IPS-11a (cell line): ENCODE measurements around the gene LILRB2.
"Not testable (repeated sequence)": the region's sequence is repeated elsewhere in the genome, so short reads cannot be mapped to it uniquely, and the experiment has no call there.

Experiments used
- H3K4me3 ChIP-seq: one replicate; pipeline ENCODE4 v1.5.1; 2013; ENCODE audit warnings: low read depth, low read length, control low read depth

The LILRB2 gene

DNA sequence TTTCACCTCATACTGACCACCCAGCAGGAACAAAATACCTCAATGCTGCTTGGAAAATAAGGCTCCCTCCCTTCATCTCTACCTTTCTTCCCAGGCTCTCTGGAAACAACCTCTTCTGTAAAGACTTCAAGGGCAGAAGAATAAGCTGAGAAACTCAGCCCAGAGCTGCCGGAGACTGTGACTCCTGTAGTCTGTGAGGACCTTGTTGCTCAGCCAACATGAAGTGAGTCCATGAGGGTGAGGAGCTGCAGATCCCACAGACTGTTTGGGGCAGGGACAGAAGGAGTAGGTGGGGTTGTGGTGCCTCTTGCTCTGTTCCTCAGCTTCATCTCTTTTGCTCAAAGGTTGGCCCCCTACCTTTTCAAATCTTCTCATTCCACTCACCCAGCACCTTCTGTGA lies 24.2 kb upstream of the LILRB2 start:
- no peak overlapping the region for H3K4me3 ChIP-seq

DNA sequence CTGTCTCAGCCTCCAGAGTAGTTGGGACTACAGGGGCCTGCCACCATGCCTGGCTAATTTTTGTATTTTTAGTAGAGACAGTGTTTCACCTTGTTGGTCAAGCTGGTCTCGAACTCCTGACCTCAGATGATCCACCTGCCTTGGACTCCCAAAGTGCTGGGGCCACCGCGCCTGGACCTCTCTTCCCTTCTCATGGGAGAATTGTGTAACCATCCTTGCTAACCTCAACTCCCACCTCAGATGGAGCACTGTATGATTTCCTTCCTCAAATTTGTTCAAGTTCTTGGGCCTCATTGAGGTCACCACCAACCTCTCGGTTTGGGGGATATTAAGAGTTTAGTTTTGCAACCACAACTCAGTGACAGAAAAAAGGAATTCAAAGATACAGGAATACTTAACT lies 21.3 kb upstream of the LILRB2 start:
- H3K4me3 ChIP-seq, result no peak overlapping the region

DNA sequence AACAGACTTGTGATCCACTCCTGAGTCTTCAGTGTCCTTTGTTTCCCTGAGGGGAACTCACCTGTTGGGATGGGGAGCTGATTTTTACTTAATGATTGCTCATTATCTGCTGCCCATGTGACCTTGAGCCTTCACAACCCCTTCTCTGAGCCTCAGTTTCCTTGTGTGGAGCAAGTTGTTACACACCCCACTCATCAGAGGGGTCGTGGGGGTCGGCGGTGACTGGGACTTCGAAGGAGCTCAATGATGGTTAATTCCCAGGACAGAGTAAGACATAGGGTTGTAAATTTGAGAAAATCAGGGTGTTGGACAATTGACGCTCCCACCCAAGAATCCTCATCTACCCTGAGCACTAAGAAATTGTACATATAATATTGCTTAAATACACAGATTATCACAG lies 18.6 kb upstream of the LILRB2 start:
- H3K4me3 ChIP-seq, result no peak overlapping the region

DNA sequence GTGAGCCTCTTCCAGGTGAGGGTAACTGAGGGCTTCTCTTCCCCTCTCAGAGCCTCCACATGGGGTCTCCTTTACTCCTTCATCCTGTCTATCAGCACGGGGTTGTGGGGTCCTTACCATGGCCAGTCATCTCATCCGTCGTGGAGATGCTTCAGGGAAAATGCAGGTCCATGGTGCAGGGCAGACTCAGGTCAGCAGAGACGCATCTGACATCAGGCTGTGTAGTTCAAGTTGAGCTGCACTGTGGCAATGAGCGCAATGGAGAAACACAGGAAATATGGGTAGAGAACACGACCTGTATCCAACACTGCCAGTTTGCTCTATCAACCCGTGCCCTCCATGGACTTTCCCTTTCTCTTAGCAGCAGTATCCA lies 18.2 kb upstream of the LILRB2 start:
- H3K4me3 ChIP-seq, result no peak overlapping the region

DNA sequence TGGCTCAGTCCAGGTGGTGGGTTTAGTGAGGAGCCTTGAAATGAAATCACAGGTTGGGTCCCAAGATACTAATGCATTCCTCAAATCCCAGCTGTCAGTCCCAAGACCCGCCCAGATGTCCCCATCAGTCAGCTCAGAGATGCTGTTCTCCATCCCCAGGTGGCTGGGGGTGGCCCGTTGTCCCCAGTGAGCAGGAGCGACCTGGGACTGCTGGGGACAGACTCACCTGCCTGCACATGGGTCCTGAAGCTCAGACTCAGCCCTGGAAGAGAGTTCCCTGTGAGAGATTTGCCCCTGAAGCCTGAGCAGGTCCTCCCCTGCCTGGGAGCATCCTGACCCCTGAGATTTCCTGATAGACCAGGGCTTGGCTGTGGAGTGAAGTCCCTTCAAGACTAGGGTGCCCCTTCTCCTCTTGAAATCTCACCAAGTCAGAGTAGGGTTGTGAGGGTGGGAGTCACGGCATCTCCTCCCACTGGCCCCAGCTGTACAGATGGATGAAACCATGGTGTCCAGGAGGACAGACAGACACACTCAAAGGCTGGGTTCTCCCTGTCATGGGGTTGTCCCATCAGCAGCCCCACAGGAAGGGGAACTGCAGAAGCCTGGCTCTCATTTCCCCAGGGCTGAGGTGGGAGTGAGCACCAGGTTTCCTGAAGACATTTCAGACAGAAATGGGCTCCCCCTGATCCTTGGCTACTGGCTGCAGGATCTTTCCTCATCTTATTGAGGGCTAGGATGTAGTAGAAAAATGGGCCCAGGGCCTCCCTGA lies 17.6 kb upstream of the LILRB2 start:
- no peak overlapping the region for H3K4me3 ChIP-seq

DNA sequence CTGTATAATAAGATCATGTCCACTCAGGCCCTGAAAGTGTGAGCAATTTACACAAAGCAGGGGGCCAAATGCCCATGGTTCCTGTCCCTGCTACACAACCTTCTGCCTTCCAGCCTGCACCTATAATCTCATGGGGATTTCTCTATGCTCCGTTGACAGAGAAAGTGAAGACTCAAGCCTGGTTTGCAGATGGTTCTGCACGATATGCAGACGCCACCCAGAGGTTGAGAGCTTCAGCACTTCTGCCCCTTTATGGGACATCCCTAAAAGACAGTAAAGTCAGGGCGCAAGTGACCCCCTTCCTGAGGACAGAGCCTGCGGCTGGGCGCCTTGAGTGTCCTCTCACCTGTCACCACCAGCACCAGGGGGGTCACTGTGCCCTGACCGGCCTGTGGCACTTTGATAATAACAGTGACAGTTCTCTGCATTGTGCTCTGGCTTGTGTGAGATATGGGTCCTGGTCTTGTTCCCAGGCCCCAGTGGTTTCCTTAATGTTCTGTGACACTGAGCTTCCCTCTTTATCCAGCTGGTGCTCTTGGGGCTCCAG lies 16.9 kb upstream of the LILRB2 start:
- H3K4me3 ChIP-seq, result no peak overlapping the region

DNA sequence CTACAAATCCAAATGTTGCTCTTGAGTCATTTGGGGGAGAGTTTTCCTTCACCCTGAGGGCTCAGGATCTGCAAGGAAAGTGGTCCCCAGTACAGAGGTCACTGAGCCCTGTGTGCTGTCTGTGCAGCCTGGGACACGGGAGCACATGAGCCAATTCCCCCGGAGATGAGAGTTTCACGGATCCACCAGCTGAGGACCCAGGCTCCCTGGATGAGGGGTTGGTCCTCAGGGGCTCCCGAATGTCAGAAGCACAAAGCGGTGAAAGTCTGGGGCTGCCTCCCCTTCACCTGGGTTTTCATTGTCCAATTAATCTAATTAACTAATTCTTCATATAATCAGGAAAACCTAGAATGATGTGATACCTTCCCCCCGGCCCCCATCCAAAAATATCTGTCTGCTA lies 13.6 kb upstream of the LILRB2 start:
- no peak overlapping the region for H3K4me3 ChIP-seq

DNA sequence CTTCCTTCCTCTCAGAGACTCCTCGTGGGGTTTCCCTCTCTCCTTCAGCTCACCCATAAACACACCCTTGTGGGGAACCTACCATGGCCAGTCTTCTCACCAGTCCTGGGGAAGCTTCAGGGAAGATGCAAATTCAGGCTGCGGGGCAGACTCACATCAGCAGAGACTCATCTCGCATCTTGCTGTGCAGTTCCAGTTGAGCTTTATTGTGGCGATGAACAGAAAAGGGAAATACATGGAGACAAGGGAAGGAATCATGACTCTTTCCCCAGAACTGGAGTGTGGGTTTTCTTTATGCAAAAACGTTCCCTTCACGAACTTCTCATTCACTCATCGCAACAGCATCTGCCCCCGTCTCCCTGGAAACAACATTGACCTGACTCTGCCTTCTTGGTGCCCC lies 8.2 kb upstream of the LILRB2 start:
- not testable (repeated sequence) for H3K4me3 ChIP-seq

DNA sequence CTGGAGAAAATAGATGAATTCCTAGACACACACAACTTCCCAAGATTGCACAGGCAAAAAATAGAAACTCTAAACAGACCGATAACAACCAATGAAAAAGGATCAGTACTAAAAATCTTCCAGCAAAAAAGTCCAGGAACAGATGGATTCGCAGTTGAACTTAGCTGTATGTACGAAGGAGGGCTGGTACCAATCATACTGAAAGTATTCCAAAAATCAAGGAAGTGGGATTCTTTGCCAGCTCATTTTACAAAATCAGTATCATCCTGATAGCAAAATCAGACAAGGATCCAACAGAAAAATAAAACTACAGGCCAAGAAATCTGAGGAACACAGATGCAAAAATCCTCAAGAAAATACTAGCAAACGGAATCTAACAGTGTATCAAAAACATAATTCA lies 6.5 kb upstream of the LILRB2 start:
- no peak overlapping the region for H3K4me3 ChIP-seq

DNA sequence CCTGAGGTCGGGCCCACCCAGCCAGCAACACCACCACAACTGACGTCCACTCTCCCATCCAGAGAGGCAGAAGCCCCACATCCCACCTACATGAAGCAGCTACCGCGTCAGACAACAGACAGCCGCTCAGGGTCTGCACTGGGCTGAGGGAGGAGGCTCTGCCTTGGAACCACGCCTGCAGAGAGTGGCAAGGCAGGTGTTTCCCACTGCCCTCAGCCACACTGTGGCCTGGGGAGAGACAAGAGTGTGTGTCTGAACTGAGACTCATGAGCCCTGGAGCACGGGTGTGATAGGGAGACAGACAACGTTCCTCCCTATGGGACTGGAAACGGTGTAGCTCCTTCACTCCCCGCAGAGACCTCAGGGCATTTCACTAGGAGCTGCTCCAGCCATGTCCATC lies 5.4 kb upstream of the LILRB2 start:
- H3K4me3 ChIP-seq, result not testable (repeated sequence)

DNA sequence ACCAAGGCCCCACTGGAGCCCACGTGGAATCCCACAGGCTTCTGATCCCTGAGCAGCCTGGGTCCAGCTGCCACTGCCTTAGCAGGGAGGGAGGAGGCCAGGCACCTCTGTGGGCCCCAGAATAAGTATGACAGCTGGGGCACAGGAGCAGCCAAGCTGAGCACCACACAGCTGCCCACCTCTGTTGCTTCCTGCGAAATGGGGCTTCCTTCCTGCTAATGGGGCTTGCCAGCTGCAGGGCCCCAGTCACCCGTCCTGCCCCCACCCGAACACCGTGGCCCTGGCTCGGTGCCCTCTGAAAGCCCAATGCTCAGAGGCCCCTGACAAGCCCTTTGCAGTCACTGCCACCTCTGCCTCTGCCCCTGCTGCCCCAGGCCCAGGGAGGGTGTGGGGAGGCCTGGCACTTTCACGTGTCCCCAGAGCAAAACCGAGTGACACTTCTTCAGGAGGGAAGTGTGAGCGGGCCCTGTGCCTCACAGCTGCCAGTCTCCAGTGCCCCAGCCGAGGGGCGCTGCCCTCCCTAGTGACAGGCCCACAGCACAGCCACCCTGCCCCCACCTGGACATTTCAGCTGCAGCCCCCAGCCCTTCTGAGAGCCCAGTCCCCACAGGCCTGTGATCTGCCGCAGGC lies 4.6 kb upstream of the LILRB2 start:
- H3K4me3 ChIP-seq, result not testable (repeated sequence)

DNA sequence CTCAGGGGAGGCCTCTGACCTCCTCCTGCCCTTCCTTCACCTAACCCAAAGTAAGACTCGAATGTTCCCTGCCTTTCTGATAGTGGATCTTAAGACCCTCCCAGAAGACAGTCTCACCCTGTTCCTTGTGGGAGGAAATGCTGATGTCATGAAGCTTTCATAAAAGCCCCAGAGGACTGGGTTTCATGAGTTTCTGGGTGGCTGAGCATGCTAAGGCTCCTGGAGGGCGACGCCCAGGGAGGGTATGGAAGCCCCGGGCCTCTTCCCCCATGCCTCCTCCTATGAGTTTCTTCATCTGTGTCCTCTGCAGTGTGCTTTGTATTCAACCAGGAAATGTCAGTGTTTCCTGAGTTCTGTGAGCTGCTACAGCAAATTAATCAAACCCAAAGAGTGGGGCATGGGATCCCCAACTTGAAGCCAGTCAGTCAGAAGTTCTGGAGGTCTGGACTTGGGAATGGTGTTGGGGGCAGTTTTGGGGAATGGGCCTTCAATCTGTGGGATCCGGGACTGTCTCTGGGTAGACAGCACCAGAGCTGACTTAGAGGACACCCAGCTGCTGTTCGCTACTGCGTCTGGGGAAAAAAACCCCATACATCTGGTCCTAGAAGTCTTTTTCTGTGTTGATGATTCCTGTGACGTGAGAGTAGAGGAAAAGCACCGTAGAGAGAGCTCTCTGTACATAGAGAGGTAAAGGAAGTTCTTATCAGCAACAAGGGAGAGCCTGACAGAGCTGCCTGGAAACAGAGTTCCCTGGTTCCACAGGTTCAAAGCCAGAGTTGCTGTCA lies 2.0 kb upstream of the LILRB2 start:
- no peak overlapping the region for H3K4me3 ChIP-seq

DNA sequence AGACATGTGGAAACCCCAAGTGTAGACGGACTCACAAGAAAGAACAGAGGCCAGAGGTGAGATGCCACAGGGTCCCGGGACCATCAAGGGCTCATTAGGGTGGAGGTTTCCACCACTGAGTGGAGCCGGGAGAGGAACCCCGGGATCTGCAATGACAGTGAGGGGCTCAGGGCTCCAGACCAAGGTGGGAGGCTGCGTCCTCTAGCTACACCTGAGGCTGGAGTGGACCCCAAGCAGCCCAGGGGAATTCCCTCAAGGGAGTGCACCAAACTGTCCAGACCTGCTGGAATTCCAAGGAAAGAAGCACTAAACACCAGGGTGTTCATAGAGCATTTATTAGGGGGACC lies 792 bp upstream of the LILRB2 start:
- not testable (repeated sequence) for H3K4me3 ChIP-seq

DNA sequence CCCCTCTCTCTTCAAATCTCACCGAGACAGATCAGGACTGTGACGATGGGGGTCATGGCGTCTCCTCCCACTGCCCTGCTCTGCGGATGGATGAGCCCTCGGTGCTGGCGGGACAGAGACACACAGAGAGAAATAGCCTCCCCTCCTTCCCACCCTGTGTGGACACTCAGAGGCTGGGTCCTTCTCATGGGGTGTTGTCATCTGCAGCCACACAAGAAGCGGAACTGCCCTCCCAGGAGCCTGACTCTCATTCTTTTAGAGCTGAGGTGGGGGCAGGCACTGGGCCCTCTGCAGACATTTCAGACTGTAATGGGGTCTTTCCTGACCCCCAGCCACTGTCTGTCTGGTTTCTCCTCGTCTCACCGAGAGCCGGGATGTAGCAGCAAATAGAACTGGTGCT lies 469 bp downstream of the LILRB2 start:
- not testable (repeated sequence) for H3K4me3 ChIP-seq

DNA sequence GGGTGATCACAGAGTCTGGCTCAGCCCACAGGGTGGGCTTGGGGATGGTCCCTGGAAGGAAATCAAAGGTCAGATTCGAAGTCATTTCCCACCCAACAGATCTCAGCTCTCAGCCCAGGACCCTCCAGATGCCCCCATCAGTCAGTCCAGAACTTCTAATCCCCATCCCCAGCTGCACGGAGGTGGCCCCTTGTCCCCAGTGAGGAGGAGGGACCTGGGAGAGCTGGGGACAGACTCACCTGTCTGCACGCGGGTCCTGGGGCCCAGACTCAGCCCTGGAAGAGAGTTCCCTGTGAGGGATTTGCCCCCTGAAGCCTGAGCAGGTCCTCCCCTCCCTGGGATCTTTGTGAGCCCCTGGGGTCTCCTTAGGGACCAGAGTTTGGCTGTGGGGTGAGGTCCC lies 885 bp downstream of the LILRB2 start:
- H3K4me3 ChIP-seq, result not testable (repeated sequence)

DNA sequence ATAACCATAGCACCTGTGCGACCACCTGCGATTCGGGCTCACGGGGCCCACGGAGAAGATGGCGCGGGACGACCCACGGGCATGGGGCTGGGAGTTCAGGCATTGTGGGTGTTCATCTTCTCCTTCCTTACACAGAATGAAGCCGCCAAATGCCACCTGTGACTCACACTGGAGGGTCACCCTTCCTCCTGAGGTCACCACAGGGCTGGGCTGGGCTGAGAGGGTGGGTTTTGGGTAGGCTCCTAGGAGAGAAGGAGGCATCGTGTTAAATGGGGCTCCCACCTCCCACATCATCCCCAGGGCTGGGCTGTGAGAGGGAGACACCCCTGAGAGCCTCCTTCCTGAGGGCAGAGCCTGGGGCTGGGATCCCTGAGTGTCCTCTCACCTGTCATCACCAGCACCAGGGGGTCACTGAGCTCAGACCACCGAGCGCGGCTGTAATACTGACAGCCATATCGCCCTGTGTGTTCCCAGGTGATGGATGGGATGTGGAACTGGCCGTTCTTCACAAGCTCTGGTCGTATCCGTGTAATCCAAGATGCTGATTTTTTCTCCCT lies 1.4 kb downstream of the LILRB2 start:
- no peak overlapping the region for H3K4me3 ChIP-seq

DNA sequence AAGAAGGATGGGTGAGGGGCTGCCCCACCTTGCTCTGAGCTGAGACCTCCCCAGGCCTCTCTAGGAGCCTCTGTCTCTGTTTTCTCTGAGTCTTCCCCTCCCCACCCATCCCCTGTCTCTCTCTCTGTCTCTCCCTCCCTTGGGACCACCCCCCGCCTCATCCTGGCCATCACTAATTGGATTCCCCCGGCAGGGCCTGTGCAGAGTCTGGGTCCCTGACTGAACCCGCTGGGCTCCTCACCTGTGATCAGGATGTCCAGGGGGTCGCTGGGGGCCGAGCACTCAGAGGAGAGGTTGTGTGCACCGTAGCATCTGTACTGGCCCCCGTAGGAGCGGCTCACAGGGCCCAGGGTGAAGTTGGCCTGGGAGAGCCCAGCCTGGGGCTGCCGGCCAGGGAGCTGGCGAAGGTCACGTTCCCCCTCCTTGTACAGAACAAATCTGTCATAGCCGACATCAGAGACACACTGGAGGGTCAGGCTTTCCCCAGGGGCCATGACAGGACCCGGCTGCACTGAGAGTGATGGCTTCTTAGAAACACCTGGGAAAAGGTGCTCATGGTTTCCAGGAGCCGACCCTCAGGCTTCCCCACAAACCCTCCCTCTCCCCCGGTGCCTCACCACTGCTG lies 2.2 kb downstream of the LILRB2 start:
- not testable (repeated sequence) for H3K4me3 ChIP-seq

DNA sequence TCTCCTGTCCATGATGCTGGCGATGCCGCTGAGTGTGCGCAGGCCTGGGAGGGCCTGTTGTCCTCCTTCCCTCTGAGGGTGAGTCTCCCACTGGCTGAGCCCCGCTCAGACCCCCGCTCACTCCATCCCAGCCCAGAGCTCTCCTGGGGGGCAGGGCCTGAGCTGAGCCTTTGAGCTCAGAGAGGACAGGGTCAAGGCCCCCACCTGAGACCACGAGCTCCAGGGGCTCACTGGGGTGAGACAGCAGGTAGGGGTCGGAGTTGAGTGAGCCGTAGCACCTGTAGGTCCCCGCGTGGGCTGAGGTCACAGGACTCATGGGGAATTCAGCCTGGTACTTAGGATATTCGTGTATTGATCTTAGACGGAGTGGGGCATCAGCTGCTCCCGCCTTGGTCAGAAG lies 2.9 kb downstream of the LILRB2 start:
- not testable (repeated sequence) for H3K4me3 ChIP-seq

DNA sequence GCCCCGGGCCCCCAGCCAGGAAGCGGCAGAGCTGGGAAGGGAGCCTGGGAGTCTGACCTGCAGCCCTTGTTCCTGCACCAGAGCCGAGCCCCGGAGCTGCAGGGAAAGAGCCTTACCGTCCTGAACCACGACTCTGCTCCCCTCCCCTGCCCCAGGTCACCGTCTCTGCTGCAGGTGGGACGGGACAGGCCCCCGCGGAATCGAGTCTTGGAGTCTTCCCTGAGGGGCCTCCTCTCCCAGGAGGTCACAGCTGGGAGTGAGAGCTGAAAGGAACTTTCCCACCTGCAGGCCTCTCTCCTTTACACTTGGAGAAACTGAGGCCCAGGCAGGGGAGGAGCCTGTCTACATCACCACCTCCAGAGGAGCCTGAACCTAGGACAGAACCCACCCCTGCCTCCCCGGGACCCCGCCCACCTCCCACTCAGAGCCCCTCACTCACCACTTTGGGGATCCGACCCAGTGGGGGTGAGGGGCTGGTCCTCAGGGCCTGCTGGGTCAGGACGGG lies 3.7 kb downstream of the LILRB2 start:
- H3K4me3 ChIP-seq, result not testable (repeated sequence)

DNA sequence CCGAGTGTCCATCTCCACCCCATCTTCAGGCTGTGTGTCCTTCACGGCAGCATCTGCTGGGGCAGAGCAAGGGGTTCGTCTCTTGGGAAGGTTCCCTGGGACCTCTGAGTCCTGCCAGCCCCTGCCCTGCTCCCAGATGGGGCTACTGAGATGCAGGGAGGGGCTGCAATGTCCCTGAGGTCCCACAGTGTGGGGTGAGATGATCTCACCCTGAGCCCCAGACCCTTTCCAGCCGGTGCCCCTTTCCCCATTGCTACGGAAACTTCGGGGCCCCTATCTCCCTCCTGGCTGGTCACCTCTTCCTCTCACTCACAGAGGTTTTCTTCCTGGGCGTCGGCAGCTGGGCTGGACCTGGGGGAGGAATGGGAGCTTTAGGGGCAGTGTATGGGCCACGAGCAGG lies 5.0 kb downstream of the LILRB2 start:
- no peak overlapping the region for H3K4me3 ChIP-seq

DNA sequence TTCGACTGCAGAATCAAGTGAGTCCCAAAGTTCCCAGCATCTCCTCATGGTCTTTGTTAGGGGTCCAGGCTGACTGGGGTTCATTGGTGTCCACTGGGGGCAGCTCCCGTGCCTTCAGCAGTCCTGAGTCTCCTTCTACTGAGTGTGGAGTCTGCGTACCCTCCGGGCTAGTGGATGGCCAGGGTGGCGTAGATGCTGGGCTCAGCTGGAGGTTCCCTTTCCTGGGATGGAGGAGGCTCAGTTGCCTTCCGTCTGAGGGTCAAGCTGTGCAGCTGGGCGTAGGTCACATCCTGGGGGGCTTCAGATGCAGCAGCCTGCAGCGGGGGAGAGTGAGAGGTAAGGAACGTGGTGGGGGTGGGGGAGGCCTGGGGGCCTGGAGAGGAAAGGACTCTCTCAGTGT lies 6.4 kb downstream of the LILRB2 start:
- H3K4me3 ChIP-seq, result not testable (repeated sequence)
